GM12872 (cell line): ENCODE data around the gene CRACR2B.

Experiments used
- CTCF ChIP-seq: IDR thresholded peaks from 3 replicates; pipeline ENCODE4 v1.5.1; 2011; ENCODE audit warnings: low read depth, mild to moderate bottlenecking, low read length, moderate library complexity; ENCODE audit not compliant: insufficient read depth

Gene CRACR2B

GRCh38 chr11:792535-792821, 35.2 kb upstream of the CRACR2B start:
- no peak for TF ChIP-seq CTCF

- no peak for TF ChIP-seq CTCF
These were observed 34.8 kb upstream of the CRACR2B start for GRCh38 chr11:792873-793272.

GRCh38 chr11:793556-793955, 34.2 kb upstream of the CRACR2B start:
- no peak for TF ChIP-seq CTCF

DNA sequence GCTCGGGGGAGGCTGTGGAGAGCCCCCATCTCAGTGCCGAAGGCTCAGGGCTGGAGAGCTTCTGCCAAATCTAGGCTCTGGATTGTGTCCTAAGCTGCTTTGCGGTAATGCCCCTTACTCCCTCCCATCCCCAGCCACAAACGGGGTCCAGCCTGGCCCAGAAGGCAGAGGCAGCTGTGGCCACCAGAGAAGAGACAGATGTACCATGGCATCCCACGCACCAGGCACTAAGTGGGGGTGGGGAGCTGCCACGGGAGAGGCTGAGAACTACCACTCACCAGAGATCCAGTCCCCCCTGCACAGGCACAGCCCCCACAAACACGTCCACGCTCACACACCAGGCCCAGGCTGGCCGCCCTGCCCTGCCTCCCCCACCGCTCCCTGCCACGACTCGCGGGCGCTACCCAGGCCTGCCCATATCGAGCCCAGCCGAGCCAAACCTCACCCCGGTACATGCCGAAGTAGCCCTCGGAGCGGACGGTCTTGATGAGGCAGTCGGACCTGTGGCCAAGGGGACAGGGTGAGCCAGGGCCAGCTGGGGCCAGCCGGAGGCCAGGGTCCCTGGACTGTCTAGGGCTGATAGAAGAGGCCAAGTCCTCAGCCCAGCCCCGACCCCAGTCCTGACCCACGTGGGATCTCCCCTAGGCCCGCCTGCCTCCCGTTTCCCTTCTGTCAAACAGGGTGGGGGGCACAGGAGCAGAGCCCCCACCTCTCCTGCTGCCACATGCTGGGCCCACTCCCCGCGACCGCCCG, 33.5 kb upstream of the CRACR2B start:
- TF ChIP-seq CTCF: no peak

GRCh38 chr11:794766-795633, 32.7 kb upstream of the CRACR2B start:
- no peak for TF ChIP-seq CTCF

- TF ChIP-seq CTCF: no peak
These were observed 31.8 kb upstream of the CRACR2B start for GRCh38 chr11:795634-796564.
